Glomerular visceral epithelial cell (primary cell): ENCODE measurements around the gene RIPPLY3.

ENCODE experiments used
- DNase-seq: peaks from one replicate; pipeline ENCODE4 v3.0.0-alpha.2; 2016; ENCODE audit errors: extremely low spot score

RIPPLY3 gene

DNA sequence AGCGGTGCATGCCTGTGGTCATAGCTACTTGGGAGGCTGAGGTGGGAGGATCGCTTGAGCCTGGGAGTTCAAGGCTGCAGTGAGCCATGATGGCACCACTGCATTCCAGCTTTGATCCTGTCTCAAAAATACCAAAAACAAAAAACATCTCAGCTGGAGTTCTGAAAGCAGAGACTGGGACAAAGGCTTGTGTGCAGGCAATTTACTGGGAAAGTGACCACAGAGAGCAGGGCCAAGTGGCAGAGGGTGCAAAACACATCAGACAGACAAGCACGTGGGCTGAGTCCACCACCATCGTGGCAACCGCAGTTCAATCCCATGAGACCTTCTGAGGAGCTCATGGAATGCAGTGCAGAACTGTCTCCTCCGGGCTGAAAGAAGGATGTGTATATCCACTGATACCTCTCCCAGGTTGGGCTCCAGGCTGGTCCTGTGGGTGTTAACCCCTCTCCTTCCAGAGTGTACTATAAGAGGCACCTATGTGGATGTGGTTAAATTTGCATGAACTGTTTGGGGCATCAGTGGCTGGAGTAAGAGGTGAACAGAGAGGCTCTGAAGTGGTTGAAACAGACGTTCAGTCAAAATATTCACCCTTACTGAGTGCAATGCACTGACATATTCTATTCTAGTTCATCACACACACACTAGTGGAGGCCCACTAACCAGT lies 55.6 kb downstream of the RIPPLY3 start:
- no peak for DNase-seq

DNA sequence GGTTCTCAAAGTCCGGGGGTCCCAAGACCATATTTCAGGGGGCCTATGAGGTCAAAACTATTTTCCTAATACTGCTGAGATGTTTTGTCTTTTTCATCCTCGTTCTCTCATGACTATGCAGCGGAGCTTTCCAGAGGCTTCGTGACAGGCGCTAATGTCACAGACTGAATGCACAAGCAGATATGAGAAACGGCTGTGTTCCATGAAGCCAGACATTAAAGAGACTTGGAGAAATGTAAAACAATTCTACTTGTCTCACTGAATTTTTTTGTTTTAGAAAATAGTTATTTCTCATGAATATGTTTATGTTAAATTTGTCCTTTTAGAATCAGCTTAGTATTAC lies 56.1 kb downstream of the RIPPLY3 start:
- no peak for DNase-seq

DNA sequence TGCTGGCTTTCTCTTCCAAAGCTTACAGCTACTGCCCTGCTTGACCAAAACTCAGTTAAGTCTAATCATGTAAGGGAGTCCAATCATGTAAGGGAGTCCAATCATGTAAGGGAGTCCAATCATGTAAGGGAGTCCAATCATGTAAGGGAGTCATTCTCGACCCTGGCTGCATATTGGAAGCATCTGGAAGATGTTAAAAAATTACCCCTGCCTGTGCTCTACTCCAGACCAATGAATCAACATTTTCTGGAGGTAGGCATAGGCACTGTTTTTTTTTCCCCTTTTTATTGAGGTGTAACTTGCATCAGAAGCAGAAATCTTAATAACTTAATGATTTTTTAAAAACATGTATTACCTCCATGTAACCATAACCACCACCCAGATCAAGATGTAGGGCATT lies 56.9 kb downstream of the RIPPLY3 start:
- no peak for DNase-seq

DNA sequence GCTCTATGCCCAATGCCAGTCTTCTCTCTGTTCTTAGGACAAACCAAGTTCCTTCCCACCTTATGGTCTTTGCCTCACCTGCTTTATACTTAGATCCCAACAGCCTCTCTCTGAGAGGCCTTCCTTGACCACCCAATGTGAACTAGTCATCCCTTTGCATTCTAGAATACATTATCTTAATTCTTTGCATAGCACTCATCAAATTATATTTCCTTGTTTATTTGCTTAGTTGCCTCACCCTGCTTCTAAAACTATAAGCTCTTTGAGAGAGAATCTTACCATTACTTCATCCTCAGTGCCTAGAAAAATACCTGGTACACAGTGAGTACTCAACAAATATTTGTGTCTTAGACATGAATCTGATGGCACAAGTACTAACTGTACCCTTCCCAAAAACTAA lies 58.3 kb downstream of the RIPPLY3 start:
- no peak for DNase-seq

DNA sequence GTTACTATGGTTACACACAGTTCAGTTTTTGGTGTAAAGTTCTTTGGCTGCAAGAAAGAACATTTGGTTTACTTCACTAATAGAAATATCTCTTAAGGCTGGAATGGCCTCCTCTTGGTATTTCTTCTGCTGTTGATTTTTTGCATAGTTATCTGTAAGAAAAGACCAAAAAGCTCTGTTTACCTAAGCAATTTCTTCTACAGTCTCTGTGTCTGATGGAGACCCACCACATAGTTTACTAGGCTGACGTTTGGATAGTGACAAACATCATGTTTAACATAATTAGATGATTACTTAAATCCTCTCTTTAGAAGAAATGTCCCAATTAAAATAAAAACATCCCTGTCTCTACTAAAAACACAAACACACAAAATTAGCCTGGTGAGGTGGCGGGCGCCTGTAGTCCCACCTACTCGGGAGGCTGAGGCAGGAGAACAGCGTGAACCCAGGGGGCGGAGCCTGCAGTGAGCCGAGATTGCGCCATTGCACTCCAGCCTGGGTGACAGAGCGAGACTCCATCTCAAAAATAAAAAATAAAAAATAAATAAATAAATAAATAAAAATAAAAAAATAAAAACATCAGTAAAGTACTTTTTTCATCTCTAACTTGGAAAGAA lies 59.2 kb downstream of the RIPPLY3 start:
- no peak for DNase-seq
